HG03442 (cell line): ENCODE data around the gene SPECC1L.
"Not testable (repeated sequence)": the region's sequence is repeated elsewhere in the genome, so short reads cannot be mapped to it uniquely, and the experiment has no call there.

Experiments
- ATAC-seq: cut with Tn5 transposase; IDR thresholded peaks from one replicate; pipeline ENCODE4 v1.9.1; 2021; ENCODE audit warnings: mild to moderate bottlenecking, moderate library complexity; ENCODE audit not compliant: unreplicated experiment

The SPECC1L gene

DNA sequence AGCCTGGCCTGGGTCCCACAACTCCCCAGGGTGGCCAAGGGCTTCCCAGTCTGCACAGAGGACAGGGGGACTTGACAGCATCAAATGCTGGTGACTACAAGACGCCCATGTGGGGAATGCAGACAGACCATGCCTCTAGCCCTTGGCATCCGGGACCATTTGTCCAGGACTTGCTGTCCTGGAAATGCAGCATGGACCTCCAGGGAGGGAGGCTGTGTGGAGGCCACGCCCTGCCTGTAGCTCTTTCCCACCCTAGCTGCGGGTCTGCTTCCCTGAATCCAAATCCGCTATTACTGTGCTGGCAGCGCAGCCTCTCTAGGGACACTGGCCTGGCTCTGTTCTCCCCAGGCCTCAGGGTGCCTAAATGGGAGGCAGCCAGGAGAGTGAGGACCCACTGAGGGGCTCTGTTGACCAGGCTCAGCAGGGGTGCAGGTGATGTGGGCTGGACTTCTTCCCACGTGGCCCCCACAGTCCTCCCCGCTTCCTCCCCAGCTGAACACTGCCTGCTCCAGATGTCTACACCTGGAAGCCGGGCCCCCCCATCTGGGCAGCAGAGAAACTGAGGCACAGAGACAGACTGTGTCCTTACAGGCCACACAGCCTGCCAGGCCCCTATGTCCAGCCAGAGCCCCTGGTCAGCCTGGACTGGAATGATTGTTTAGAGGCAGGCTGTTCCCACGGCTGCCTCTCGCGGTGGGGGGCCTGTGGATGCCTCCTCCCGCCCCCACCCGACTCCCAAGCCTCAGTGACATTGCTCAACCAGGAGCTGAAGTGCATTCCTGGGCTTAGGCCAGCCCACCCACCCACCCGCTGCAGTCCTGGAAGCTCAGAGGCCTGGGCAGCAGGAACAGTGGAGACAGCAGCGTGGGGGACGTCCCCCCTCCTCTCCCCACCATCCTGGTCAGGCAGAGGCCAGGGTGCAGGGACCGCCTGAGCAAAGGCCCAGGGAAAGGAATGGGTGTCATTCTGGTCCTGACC, 24.8 kb upstream of the SPECC1L start:
- ATAC-seq = not testable (repeated sequence)

DNA sequence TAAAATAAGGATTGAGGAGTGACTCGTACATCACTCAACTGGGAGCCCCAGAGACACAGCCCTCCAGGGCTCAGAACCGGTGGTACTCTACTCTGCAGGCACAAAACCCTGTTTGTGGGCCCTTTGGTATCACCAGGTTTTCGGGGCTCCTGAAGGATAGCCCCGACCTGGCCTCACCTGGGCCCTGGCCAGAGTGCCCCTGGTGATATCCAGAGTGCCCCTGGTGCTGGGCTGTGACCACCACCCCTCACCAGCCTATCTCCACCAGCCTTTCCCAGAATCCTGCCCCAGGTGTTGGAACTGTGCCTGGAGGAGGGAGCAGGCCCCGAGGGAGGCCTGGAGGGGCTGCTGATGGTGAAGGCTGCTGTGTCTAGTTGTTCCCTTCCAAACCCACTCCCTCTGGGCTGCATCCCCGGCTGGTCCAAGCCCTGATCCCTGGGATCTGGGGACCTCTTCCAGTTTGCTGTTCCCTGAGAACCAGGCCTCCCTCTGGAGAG, 23.6 kb upstream of the SPECC1L start:
- ATAC-seq = no peak

DNA sequence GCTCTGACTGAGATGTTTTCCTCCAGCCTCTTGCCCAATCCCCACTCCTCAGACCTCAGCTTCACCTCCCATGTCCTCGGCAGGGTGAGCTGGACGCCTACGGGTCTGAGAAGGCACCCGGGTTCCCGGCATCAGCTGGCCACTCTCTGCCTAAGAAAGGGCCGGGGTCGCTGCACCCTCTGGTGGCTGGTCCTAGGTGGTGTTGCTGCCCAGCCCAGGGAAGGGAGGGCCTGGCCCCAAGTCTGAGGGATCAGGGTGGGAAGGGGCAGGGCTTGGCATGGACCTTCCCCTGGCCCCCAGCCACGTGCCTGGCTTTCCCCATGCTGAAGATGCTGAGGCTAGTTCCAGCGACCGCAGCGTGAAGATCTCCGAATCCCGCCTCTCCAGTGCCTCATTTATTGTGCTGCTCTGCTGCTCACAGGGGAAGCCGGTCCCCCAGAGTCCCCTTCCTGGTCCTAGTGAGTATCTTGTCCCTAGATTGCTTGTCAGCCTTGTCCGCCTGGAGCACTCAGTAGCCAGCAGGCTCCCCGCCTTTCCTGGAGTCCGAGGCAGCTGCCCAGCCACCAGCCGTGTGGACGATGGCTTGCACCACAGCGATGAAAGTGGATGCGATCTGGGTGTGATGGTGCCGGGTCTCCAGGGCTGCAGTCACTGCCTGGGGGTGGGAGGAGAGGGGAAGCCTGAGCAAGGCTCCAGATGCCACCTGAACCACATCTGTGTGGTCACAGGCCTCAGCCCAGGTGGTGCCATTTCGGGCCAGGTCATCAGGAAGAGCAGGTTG, 22.9 kb upstream of the SPECC1L start:
- ATAC-seq = no peak

DNA sequence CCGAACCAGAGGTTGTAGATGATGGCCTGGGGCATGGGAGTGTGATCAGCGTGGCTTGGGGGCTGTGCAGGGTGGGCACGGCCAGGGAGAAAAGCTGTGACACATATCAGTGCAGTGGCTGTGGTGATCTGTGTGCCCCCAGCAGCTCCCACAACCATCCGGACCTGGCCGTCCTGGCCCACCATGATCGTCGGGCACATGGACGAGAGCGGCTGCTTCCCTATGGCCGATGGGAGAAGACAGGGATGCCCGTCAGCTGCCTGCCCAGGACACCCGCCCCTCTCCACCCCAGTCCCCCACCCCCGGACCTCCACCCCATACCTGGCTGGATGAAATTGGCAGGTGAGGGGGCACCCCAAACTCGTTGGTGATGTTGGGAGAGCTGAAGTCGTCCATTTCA, 22.0 kb upstream of the SPECC1L start:
- not testable (repeated sequence) for ATAC-seq

DNA sequence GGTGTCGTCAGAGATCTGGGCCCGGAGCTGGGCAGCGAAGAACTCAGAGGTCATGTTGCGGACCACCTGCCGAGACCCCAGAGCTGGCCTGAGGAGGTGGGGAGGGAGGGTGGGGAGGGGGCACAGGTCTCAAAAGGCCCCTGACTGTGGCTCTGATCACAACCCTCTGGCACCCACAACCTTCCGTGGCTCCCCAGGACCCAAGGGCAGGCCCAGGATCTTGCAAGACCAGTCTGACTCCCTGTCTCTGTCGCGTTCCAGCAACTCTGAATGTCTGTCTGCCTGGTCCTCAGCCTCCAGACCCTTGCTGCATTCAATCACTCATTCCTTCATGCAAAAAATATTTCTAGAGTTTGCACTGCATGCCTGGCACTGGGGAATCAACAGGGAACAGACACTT, 21.2 kb upstream of the SPECC1L start:
- not testable (repeated sequence) for ATAC-seq

DNA sequence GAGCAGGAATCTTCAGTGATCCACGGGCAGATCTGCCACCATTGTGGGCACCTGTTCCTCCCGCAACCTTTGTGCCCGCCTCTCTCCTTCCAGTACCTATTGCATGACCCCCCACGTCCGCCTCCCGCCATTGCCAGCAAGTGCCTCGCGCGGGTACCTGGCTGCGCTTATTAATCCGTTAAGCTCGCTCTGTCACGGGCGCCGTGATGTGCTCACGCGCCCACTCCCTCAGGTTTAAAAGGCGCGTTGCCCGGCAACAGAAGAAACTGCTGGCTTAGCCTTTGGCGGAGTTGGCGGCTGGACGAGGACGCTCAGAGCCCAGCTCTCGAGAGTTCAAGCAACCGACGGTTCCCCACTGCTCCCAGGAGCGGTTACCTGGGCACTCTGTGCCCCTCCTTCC, 19.3 kb upstream of the SPECC1L start:
- not testable (repeated sequence) for ATAC-seq

DNA sequence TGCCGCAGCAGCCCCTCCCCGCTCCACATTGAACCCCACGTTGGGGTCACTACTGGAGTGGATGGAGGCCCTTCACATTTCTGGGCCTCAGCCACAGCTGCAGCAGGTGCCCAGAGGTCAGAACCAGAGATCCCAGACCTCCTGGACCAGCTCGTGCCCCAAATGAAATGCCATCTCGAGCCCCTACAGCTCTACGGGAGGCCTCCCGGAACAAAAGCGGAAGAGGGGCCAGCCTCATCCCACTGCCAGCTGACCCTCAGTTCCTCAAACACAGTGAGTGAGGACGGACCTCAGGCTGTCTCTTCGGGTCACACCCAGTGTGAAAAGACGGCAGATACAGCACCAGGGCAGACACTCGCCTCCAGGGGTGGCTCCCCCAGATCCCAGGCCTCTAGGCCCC, 17.5 kb upstream of the SPECC1L start:
- ATAC-seq = not testable (repeated sequence)

DNA sequence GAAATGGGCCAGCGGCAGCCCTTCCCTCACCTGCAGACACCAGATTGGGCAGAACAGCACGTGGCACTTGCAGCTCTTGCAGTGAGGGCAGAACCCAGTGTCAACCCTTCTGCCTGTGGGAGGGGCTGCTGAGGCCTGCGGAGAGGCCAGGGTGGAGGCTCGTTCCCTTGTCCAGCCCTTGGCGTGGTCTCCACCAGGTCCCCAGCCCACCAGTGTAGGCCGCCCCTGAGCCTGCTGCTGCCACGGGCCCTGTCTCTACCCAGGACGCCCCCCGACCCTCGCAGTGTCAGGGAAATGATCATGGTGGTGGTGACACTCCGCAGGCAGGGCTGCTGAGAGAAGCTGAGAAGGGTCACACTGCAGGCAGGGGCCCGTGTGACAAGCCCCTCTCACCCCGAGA, 14.5 kb upstream of the SPECC1L start:
- not testable (repeated sequence) for ATAC-seq

DNA sequence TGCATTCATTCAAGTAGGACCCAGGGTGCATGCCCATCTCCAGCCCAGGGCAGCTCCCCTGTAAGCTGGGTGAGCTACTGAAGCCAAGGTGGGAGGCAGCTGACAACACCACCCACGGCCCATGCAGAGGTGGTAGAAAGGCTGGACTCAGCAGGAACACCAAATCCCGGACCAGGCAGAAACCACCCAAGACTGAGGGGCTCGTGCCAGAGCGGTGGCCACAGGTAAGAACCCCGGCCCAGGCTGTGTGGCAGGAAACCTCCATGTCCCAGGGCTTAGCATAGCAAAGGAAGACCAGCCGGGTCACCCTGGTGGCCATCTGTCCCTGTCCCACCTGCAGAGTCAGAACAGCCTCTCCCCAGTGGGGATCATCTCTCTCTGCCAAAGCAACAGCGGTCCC, 13.9 kb upstream of the SPECC1L start:
- ATAC-seq = not testable (repeated sequence)

DNA sequence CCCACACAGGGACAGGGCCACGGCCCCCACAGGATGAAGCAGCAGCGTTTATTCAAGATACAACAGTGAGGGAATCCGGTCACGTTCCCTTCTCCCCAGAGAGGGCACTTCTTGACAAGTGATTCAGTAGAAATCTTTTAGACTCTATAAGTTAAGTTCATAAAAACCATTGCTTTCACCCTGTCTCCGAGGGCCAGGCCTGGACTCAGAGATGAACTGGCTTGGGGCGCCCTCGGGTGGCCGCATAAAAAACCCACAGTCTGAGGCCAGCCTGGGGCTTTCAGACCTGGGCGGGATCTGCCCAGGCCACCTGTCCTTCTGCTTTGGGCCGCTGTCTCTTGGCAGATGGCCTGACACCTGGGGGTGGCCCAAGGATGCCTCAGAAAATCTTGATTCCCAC, 11.2 kb upstream of the SPECC1L start:
- ATAC-seq = not testable (repeated sequence)

DNA sequence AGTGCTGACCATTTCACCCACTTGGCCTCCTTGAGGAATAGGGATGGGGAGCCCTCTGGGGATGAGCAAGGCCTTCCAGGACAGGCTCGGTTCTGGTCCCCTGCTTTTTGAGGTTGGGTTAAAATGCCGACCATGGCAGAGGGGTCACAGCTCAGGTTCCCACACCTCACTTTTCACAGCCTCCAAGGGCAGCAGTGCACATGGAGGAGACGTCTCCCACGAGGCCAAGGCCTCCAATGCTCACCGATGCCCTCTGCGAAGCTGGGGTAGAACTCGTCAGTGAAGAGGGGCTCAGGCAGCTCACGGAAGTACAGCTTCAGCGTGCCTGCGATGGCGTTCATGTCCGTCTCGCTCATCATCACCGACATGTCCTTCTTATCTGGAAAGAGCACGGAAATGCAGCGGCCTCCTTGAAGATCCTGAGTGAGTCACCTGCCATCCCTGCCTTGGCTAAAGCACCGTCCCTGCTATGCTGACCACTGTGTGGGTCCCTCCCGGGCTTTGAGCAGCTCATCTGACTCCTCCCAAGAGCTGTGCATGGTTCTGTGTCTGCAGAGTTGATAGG, 8.4 kb upstream of the SPECC1L start:
- not testable (repeated sequence) for ATAC-seq

DNA sequence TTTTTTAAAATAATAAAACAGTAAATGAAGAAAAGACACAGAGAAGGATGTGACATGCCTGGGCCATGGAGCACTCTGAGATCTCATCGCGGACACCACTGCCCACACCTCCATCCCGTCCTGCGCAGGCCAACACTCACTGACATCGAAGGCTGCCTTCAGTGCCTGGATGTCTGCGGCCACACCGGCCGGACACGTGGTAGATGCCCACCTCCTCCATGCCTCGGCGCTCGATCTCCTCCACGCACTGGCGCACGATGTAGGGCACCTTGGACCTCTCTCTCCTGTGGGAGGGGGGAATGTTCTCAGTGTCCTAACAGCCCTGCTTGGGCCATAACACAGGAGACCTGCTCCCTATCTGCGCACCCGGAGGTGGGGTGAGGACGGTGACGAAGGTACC, 7.2 kb upstream of the SPECC1L start:
- not testable (repeated sequence) for ATAC-seq

DNA sequence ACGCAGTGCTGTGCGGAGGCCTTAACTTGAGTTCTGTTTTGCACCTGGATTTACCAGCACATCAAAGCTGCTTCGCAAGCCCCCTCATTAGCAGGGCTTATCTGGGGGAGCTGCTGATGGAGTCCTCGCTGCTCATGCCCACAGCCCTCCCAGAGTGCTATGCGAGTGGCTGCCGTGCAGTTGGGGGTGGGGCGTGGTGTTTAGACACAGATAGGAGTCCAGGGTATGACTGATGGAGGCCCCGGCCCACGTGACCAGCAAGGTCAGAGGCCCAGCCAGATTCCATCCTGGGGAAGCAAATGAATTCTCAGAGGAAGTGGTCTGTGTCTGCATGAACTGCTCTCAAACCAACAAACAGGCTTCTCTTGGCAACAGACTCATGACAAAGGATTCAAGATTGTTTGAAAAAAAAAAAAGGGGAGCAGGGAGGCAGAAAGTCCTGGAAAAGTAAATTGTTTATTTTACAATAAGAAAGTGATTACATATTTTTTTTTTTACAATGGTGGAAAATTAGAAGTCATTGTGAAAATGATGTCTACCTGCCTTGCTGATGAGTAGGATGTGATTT, 6.2 kb upstream of the SPECC1L start:
- ATAC-seq = not testable (repeated sequence)

DNA sequence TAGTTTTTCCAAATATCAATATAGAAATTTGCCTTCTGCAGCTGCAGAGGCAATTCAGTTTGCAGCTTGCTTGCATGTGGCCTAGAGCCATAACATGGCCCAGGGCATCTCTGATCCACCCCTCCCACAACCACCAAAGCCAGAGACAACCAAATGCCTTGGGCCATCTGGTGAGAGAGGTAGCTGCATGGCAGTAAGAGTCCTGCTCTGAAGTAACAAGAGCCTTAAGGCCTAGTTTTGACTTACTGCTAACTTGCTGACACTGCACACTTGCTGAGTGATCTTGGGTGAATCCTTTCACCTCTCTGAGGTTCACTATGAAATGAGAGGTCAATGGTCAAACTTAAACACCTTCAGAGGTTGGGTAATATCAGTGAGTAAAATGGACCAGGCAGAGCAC, 4.9 kb upstream of the SPECC1L start:
- ATAC-seq = no peak

DNA sequence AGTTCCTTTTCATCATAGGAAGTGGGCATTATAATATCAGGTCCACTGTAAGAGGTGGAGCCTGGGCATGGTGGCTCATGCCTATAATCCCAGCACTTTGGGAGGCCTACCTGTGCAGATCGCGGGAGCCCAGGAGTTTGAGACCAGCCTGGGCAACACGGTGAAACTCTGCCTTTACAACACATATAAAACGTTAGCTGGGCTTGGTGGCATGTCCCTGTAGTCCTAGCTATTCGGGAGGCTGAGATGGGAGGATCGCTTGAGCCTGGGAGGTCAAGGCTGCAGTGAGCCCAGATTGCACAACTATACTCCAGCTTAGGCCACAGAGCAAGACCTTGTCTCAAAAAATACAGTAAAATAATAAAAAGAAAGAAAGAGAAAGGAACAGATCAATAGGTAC, 4.1 kb upstream of the SPECC1L start:
- not testable (repeated sequence) for ATAC-seq

DNA sequence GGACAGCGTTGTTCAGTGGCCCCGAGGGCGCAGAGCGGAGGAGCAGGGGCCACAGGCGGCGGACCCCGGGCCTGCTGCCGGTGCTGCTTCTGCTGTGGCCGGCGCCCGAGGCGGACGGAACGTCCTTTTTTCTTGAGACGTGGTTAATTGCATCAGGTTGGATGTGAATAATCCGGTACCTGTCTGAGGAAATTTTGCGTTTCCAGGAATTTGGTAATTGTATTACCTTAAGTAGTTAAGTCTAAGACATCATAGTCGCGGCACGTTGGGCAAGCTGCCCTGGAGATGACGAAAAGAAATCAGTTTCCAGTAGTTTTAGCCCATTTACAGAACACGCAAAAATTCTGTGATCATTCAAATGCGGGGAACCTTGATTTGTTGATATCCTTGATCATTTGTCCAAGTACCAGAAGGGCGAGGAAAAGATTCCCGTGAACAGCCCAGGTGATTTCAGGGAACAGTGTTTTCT, 789 bp downstream of the SPECC1L start:
- no peak for ATAC-seq

DNA sequence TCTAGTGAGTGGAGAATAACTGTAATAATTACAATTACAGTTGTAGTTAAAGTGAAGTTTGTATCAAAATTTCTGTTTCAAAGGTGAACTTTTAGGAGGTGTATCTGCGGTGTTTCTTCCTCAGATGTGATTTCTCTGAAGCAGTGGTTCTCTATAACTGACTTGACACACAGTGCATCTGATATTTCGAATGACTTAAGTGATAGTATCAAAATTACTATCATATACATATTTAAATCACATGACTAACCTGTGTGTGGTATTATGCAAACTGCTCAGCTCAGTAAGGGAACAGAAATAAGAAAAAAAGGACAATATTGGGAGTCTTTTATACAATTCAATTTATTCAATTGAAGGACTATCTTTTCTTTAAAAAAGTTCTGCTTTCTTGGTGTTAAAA, 2.4 kb downstream of the SPECC1L start:
- ATAC-seq = not testable (repeated sequence)

DNA sequence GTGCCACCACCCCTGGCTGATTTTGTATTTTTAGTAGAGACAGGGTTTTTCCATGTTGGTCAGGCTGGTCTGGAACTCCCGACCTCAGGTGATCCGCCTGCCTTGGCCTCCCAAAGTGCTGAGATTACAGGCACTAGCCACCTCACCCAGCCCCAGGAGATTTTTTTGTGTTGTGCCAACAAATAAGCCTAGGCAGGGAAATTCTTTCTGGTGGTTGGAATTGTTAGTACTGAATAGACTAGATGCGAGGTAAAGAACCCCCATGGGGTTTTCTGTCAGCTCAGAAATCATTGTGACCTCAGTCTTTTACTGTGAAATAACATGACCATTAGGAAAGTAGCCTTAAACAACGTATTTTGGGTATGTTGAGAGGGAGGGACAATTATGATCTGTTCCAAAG, 3.3 kb downstream of the SPECC1L start:
- not testable (repeated sequence) for ATAC-seq

DNA sequence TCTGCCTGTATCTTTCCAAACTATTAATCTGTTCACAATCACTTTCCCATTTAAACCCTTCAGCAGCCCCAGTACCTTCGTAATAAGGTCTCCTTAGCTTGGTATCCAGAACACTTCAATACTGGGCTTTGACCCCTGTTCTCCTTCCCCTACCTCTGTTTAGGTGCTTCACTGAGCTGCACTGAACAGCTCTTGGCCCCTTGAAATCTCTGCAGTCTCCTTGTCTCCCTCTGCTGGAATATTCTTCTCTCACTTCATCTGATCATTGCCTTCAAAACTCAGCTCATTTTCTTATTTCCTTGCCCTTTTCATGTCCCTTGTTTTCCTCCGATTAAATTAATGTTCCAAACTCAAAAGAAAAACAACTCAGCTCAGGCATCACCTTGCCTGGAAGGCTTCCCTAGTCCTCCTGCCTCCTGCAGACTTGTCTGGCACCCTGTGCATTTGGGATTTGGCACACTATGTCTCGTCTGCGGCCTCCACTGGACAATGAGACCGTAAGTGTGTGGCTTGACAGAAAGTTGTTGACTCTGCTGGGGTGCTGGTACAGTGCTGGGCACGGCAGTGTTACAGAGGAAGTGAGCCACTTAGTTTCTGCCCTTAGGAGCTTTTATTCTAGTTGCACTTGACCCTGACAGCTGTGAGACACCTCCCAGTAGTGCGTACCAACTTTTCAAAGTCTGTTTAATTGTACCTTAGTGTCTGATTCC, 4.2 kb downstream of the SPECC1L start:
- not testable (repeated sequence) for ATAC-seq

DNA sequence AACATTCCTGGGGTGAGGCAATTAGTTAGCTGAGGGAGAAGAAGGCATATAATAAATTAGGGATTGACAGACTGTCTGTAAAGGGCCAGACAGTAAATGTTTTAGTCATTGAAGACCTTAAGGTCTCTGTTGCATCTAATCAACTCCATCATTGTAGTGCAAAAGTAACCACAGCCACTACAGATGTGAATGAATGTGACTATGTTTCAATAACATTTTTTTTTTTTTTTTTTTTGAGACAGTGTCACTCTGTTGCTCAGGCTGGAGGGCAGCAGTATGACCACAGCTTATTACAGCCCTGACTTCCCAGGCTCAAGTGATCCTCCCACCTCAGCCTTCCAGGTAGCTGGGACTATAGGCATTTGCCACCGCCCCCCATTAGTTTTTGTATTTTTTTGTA, 9.7 kb downstream of the SPECC1L start:
- ATAC-seq = not testable (repeated sequence)
